Lung (tissue), 12 donors: ENCODE data around the gene OSM. TPM values are rescaled to one million over a fixed set of nuclear protein-coding genes. Genes with fewer than 3 reads are reported as not detected.

Source experiments
- ATAC-seq: fragments of 200-7000 bp; cut with Tn5 transposase; one replicate; pipeline ENCODE4 v1.9.1; 2020; ENCODE audit warnings: moderate number of reproducible peaks; ENCODE audit not compliant: insufficient read depth, low FRiP score
- DNase-seq, 3 donors: peaks; one replicate each; pipeline ENCODE4 v3.0.0-alpha.2; 2013 to 2017
- H3K27ac ChIP-seq, 2 donors: one replicate each; pipeline ENCODE4 v1.5.1; 2013; ENCODE audit warnings: mild to moderate bottlenecking in 2 of 2, moderate library complexity in 2 of 2, control low read depth in 1 of 2, inconsistent platforms in 1 of 2, low read depth in 1 of 2, low read length in 1 of 2
- H3K27me3 ChIP-seq, 3 donors: one replicate each; pipeline ENCODE4 v1.5.1; 2013; ENCODE audit warnings: low read length in 2 of 3; ENCODE audit not compliant: control insufficient read depth in 3 of 3, insufficient read depth in 3 of 3
- H3K36me3 ChIP-seq, 4 donors: one replicate each; pipeline ENCODE4 v1.5.1; 2013; ENCODE audit warnings: low read length in 4 of 4, mild to moderate bottlenecking in 1 of 4, moderate library complexity in 1 of 4; ENCODE audit not compliant: control insufficient read depth in 4 of 4, insufficient read depth in 4 of 4
- H3K4me1 ChIP-seq, 5 donors: one replicate each; pipeline ENCODE4 v1.5.1; 2013; ENCODE audit warnings: low read length in 5 of 5, mild to moderate bottlenecking in 2 of 5, moderate library complexity in 1 of 5; ENCODE audit not compliant: control insufficient read depth in 5 of 5, insufficient read depth in 5 of 5
- H3K4me3 ChIP-seq: one replicate; pipeline ENCODE4 v1.5.1; 2013; ENCODE audit warnings: mild to moderate bottlenecking, control low read depth, moderate library complexity
- H3K9ac ChIP-seq, 2 donors: one replicate each; pipeline ENCODE4 v1.5.1; 2013; ENCODE audit warnings: low read length in 2 of 2, control low read depth in 1 of 2; ENCODE audit not compliant: insufficient read depth in 1 of 2
- H3K9me3 ChIP-seq, 4 donors: one replicate each; pipeline ENCODE4 v1.5.1; 2013; ENCODE audit warnings: low read length in 3 of 4, mild to moderate bottlenecking in 1 of 4, moderate library complexity in 1 of 4; ENCODE audit not compliant: control insufficient read depth in 4 of 4, insufficient read depth in 3 of 4
- CTCF ChIP-seq: IDR thresholded peaks from 2 replicates; pipeline ENCODE4 v1.5.1; 2012; ENCODE audit warnings: mild to moderate bottlenecking; ENCODE audit errors: control extremely low read depth, extremely low read depth
- WGBS, 2 donors: extraction: QIAGEN DNeasy Blood & Tissue Kit; methylation state at CpG; one replicate each; pipeline ENCODE4 v1.1.7; 2013; 5-methylcytosine and 5-hydroxymethylcytosine counted together
- polyA plus RNA-seq, 2 donors: library from polyadenylated mRNA; stranded (reverse); fragments of 200-250 nt; gene quantifications; one replicate each; pipeline ENCODE4 v1.2.1, GENCODE V29; 2013
- total RNA-seq, 2 donors: library from RNA; depleted of rRNA in 1 of 2; stranded (reverse); fragments of >200 nt in 1 of 2; gene quantifications; one replicate each; pipeline ENCODE4 v1.2.1, GENCODE V29; 2014 to 2021
- donor health status: control.
- donor health status: control.
- donor health status: Bipolar disorder and iron deficiency.
- donor health status: healthy.
- donor health status: DM: yes; HTN: yes; CAD: no.

The OSM gene
- total and polyA plus RNA-seq, 4 donors: 0.57 to 33.2 (median 2.5) TPM

- Histone ChIP-seq H3K36me3 (peaks cover 0 to 52% (median 32%) of the 10 kb centered on the region in 4 donors), H3K4me1 (peaks cover 3 to 37% (median 24%) of the 10 kb centered on the region in 5 donors), H3K9ac (no peak overlapping the region), H3K9me3 (no peaks in the 10 kb centered on the region), H3K27ac (no peak overlapping the region), H3K4me3 (no peak overlapping the region), H3K27me3 (no peaks in the 10 kb centered on the region)
- no peak for ATAC-seq
- no peak for TF ChIP-seq CTCF
- 96% methylated on average over 11 of the region's 11 CpGs for WGBS, 2 donors
- DNase-seq: no peak
Observed at GRCh38 chr22:30294830-30295229, 28.2 kb upstream of the OSM start.

- DNase-seq (no peak), ATAC-seq (no peak)
- Histone ChIP-seq H3K9ac (no peak overlapping the region), H3K27me3 (no peaks in the 10 kb centered on the region), H3K4me1 (peaks cover 3 to 37% (median 26%) of the 10 kb centered on the region in 5 donors), H3K4me3 (no peak overlapping the region), H3K27ac (no peak overlapping the region), H3K9me3 (no peaks in the 10 kb centered on the region), H3K36me3 (peaks cover 0 to 48% (median 31%) of the 10 kb centered on the region in 4 donors)
- no peak for TF ChIP-seq CTCF
- WGBS, 2 donors: 96 to 98% methylated on average over 9 of the region's 9 CpGs
Observed at GRCh38 chr22:30294066-30294465, 27.4 kb upstream of the OSM start.

GRCh38 chr22:30293026-30293425, 26.4 kb upstream of the OSM start:
- Histone ChIP-seq H3K9me3 (no peaks in the 10 kb centered on the region), H3K36me3 (peaks cover 0 to 46% (median 29%) of the 10 kb centered on the region in 4 donors), H3K4me1 (peaks cover 4 to 32% (median 29%) of the 10 kb centered on the region in 5 donors), H3K4me3 (no peak overlapping the region), H3K9ac (no peak overlapping the region), H3K27ac (peak overlapping the region in 1 of 2 donors; percentile 89), H3K27me3 (no peaks in the 10 kb centered on the region)
- no peak for DNase-seq
- 94 to 98% methylated on average over 7 of the region's 7 CpGs for WGBS, 2 donors
- ATAC-seq: no peak
- TF ChIP-seq CTCF: no peak
